HepG2 (cell line): ENCODE measurements around the gene MED25. TPM values are rescaled to one million over a fixed set of nuclear protein-coding genes. Genes with fewer than 3 reads are reported as not detected.
A peak's percentile ranks its signal among the peaks of the same experiment; 100 is the strongest.

ENCODE experiments used
- GZF1 ChIP-seq: sonication (generic); formaldehyde crosslinking; IDR thresholded peaks from 2 replicates; pipeline ENCODE4 v1.5.1; 2020; ENCODE audit warnings: mild to moderate bottlenecking, missing genetic modification reagents
- NONO ChIP-seq, 2 experiments: fragments of 450-650 bp in 1 of 2; sonication (generic) in 1 of 2; formaldehyde crosslinking in 1 of 2; IDR thresholded peaks in 1 of 2; conservative IDR thresholded peaks in 1 of 2; 2 replicates each; pipeline versions ENCODE4 v1.6.1 to v1.8.0; 2017 to 2022; ENCODE audit warnings: mild to moderate bottlenecking in 1 of 2, missing genetic modification reagents in 1 of 2, moderate library complexity in 1 of 2
- POGZ ChIP-seq: sonication (generic); formaldehyde crosslinking; IDR thresholded peaks from 2 replicates; pipeline ENCODE4 v1.4.0; 2020; ENCODE audit warnings: mild to moderate bottlenecking, missing genetic modification reagents
- RFX3 ChIP-seq: IDR thresholded peaks from 2 replicates; pipeline ENCODE4 v1.6.1; 2016; ENCODE audit warnings: missing biosample characterization, missing genetic modification reagents
- RXRA ChIP-seq: sonication (generic); formaldehyde crosslinking; IDR thresholded peaks from 2 replicates; pipeline ENCODE4 v1.5.1; 2020; ENCODE audit warnings: missing genetic modification reagents
- SETDB1 ChIP-seq: sonication (generic); formaldehyde crosslinking; IDR thresholded peaks from 2 replicates; pipeline ENCODE4 v1.5.1; 2020; ENCODE audit warnings: missing genetic modification reagents, mild to moderate bottlenecking, borderline replicate concordance
- ZBTB44 ChIP-seq: sonication (generic); formaldehyde crosslinking; IDR thresholded peaks from 2 replicates; pipeline ENCODE4 v1.4.0; 2020; ENCODE audit warnings: missing genetic modification reagents
- ZNF460 ChIP-seq: sonication (generic); formaldehyde crosslinking; IDR thresholded peaks from 2 replicates; pipeline ENCODE4 v1.5.1; 2020; ENCODE audit warnings: missing genetic modification reagents, mild to moderate bottlenecking, borderline replicate concordance
- ZNF530 ChIP-seq: sonication (generic); formaldehyde crosslinking; IDR thresholded peaks from 2 replicates; pipeline ENCODE4 v1.5.0; 2020; ENCODE audit warnings: low read depth, mild to moderate bottlenecking, missing genetic modification reagents
- ZNF567 ChIP-seq: sonication (generic); formaldehyde crosslinking; IDR thresholded peaks from 2 replicates; pipeline ENCODE4 v1.8.1; 2023; ENCODE audit warnings: mild to moderate bottlenecking, missing genetic modification reagents, borderline replicate concordance
- ZNF839 ChIP-seq: sonication (generic); formaldehyde crosslinking; IDR thresholded peaks from 2 replicates; pipeline ENCODE4 v1.4.0; 2020; ENCODE audit warnings: missing genetic modification reagents, mild to moderate bottlenecking, borderline replicate concordance
- polyA plus RNA-seq, 8 experiments: library from polyadenylated mRNA; depleted of rRNA in 3 of 8; stranded (reverse) in 7 of 8; unstranded in 1 of 8; fragments of >200 nt; fragmentation: Illumina TruSeq in 4 of 8; extraction: Trizol in 4 of 8; gene quantifications; 2 replicates each; pipeline versions ENCODE4 v1.2.1 to v1.2.3, GENCODE V29; 2011 to 2016; ENCODE audit warnings: low read depth in 4 of 8, missing spikeins in 1 of 8, mixed read lengths in 1 of 8; ENCODE audit not compliant: insufficient read depth in 1 of 8
- total RNA-seq, 5 experiments: library from RNA; depleted of rRNA; stranded (reverse); fragments of >200 nt; fragmentation: Illumina TruSeq; extraction: Trizol; gene quantifications; 2 replicates each; pipeline ENCODE4 v1.2.3, GENCODE V29; 2016; ENCODE audit warnings: low read depth in 1 of 5
- TF ChIP-seq, protein P1 (sequence below): sonication (generic); formaldehyde crosslinking; IDR thresholded peaks from 2 replicates; pipeline ENCODE4 v1.4.0; 2020; ENCODE audit warnings: missing genetic modification reagents, mild to moderate bottlenecking, borderline replicate concordance
- TF ChIP-seq, protein P2 (sequence below): sonication (generic); formaldehyde crosslinking; IDR thresholded peaks from 2 replicates; pipeline ENCODE4 v1.4.0; 2020; ENCODE audit warnings: missing genetic modification reagents, mild to moderate bottlenecking, borderline replicate concordance
- TF ChIP-seq, protein P3 (sequence below): sonication (generic); formaldehyde crosslinking; IDR thresholded peaks from 2 replicates; pipeline ENCODE4 v1.4.0; 2020; ENCODE audit warnings: missing genetic modification reagents

MED25 gene
- total and polyA plus RNA-seq, 2 of the 13 experiments (the other 11 are each of a cell fraction or from before 2014, with no cell fraction given), result 11.1 to 15.1 TPM

DNA sequence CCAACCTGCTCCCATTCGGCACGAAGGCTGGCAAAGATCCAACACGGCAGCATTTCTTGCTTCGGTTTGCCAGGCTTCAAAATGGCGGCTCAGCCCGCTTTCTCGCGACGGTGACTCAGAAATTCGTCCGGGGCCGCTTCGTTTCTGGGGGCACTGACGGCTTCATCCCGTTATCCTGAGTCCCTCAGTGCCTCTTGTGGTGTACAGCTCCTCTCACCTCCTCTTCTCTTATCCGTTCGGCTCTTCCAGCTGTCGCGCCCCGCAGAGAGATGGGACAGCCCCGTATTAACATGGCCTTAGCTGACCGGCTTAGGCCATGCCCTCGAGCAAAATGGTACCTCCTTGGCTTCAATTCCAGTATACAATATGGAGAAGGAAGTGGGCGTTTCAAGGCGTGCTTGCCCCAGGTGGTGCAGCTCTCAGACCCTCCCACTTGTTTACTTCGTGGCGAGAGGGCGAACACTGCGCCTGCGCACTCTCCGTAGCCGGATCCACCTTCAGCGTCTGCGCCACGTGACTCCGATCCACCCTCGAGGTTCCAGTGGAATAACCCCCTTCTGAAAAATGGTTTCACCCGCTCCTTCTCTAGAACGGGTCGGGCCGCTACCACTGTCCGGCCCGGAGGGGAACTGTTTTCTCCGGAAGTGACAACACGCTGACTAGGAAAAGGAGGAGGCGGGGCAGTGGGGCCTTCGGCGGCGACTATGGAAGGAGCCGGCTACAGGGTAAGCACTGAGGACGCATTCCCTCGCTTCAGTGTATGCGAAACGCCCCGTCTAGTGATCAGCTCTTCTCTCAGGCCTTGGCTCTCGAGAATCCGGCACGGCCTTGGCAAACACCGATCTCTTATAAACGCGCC lies 59.2 kb downstream of the MED25 start, which contains the start of the genes AKT1S1 and TBC1D17 (continued):
- TF ChIP-seq ZNF839 (CRISPR knock-in tag) (no peak), RFX3 (no peak), GZF1 (CRISPR knock-in tag) (0 out of 2 replicates have a peak, but pooled peaks have one; percentile 21), SETDB1 (CRISPR knock-in tag) (no peak), ZNF530 (CRISPR knock-in tag) (no peak), NONO (IDR thresholded peaks at IDR 0.05) (no peak), NONO (CRISPR knock-in tag; conservative IDR thresholded peaks at IDR 0.05) (peak; percentile 10; the same call in 1 of the 2 replicates), POGZ (no peak; the same call in 1 of the 2 replicates), ZBTB44 (CRISPR knock-in tag) (no peak), ZNF460 (CRISPR knock-in tag) (no peak), ZNF567 (no peak), RXRA (CRISPR knock-in tag) (peak; percentile 63; the same call in 1 of the 2 replicates)
- TF ChIP-seq, protein P1, sequence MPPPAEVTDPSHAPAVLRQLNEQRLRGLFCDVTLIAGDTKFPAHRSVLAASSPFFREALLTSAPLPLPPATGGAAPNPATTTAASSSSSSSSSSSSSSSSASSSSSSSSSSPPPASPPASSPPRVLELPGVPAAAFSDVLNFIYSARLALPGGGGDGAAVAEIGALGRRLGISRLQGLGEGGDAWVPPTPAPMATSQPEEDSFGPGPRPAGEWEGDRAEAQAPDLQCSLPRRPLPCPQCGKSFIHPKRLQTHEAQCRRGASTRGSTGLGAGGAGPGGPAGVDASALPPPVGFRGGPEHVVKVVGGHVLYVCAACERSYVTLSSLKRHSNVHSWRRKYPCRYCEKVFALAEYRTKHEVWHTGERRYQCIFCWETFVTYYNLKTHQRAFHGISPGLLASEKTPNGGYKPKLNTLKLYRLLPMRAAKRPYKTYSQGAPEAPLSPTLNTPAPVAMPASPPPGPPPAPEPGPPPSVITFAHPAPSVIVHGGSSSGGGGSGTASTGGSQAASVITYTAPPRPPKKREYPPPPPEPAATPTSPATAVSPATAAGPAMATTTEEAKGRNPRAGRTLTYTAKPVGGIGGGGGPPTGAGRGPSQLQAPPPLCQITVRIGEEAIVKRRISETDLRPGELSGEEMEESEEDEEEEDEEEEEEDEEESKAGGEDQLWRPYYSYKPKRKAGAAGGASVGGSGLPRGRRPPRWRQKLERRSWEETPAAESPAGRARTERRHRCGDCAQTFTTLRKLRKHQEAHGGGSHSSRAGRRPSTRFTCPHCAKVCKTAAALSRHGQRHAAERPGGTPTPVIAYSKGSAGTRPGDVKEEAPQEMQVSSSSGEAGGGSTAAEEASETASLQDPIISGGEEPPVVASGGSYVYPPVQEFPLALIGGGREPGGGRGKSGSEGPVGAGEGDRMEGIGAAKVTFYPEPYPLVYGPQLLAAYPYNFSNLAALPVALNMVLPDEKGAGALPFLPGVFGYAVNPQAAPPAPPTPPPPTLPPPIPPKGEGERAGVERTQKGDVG (CRISPR knock-in tag), result no peak
- TF ChIP-seq, protein P2, sequence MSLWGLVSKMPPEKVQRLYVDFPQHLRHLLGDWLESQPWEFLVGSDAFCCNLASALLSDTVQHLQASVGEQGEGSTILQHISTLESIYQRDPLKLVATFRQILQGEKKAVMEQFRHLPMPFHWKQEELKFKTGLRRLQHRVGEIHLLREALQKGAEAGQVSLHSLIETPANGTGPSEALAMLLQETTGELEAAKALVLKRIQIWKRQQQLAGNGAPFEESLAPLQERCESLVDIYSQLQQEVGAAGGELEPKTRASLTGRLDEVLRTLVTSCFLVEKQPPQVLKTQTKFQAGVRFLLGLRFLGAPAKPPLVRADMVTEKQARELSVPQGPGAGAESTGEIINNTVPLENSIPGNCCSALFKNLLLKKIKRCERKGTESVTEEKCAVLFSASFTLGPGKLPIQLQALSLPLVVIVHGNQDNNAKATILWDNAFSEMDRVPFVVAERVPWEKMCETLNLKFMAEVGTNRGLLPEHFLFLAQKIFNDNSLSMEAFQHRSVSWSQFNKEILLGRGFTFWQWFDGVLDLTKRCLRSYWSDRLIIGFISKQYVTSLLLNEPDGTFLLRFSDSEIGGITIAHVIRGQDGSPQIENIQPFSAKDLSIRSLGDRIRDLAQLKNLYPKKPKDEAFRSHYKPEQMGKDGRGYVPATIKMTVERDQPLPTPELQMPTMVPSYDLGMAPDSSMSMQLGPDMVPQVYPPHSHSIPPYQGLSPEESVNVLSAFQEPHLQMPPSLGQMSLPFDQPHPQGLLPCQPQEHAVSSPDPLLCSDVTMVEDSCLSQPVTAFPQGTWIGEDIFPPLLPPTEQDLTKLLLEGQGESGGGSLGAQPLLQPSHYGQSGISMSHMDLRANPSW, result 0 out of 2 replicates have a peak, but pooled peaks have one; percentile 49
- TF ChIP-seq, protein P3, sequence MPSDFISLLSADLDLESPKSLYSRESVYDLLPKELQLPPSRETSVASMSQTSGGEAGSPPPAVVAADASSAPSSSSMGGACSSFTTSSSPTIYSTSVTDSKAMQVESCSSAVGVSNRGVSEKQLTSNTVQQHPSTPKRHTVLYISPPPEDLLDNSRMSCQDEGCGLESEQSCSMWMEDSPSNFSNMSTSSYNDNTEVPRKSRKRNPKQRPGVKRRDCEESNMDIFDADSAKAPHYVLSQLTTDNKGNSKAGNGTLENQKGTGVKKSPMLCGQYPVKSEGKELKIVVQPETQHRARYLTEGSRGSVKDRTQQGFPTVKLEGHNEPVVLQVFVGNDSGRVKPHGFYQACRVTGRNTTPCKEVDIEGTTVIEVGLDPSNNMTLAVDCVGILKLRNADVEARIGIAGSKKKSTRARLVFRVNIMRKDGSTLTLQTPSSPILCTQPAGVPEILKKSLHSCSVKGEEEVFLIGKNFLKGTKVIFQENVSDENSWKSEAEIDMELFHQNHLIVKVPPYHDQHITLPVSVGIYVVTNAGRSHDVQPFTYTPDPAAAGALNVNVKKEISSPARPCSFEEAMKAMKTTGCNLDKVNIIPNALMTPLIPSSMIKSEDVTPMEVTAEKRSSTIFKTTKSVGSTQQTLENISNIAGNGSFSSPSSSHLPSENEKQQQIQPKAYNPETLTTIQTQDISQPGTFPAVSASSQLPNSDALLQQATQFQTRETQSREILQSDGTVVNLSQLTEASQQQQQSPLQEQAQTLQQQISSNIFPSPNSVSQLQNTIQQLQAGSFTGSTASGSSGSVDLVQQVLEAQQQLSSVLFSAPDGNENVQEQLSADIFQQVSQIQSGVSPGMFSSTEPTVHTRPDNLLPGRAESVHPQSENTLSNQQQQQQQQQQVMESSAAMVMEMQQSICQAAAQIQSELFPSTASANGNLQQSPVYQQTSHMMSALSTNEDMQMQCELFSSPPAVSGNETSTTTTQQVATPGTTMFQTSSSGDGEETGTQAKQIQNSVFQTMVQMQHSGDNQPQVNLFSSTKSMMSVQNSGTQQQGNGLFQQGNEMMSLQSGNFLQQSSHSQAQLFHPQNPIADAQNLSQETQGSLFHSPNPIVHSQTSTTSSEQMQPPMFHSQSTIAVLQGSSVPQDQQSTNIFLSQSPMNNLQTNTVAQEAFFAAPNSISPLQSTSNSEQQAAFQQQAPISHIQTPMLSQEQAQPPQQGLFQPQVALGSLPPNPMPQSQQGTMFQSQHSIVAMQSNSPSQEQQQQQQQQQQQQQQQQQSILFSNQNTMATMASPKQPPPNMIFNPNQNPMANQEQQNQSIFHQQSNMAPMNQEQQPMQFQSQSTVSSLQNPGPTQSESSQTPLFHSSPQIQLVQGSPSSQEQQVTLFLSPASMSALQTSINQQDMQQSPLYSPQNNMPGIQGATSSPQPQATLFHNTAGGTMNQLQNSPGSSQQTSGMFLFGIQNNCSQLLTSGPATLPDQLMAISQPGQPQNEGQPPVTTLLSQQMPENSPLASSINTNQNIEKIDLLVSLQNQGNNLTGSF, result no peak
